GM19240 (cell line): ENCODE measurements around the gene GSAP.
"Not testable (repeated sequence)": the region's sequence is repeated elsewhere in the genome, so short reads cannot be mapped to it uniquely, and the experiment has no call there.

Source experiments
- DNase-seq: peaks from one replicate; pipeline ENCODE4 v3.0.0; 2011; ENCODE audit warnings: low spot score; ENCODE audit not compliant: insufficient read length

GSAP gene

GRCh38 chr7:77415823-77416620 is at the start of gene GSAP:
GSAP (minus strand) TSS chr7:77416349; CDS start chr7:77416321, 28 bp downstream.
- DNase-seq, result no peak

- DNase-seq, result no peak
These were observed 49.1 kb upstream of the GSAP start for GRCh38 chr7:77465256-77465655.

- DNase-seq, result no peak
These were observed 48.4 kb upstream of the GSAP start for GRCh38 chr7:77464589-77464988.

GRCh38 chr7:77463632-77464031 is 47.5 kb upstream of the GSAP start:
- DNase-seq, result not testable (repeated sequence)

GRCh38 chr7:77461842-77462241 is 45.7 kb upstream of the GSAP start:
- DNase-seq, result no peak

GRCh38 chr7:77461246-77461645 is 45.1 kb upstream of the GSAP start:
- no peak for DNase-seq

GRCh38 chr7:77460057-77460486 is 43.9 kb upstream of the GSAP start:
- DNase-seq, result no peak

- no peak for DNase-seq
These were observed 43.2 kb upstream of the GSAP start for GRCh38 chr7:77459311-77459726.

- no peak for DNase-seq
These were observed 42.6 kb upstream of the GSAP start for GRCh38 chr7:77458786-77459185.

GRCh38 chr7:77457779-77458178 is 41.6 kb upstream of the GSAP start:
- no peak for DNase-seq

- no peak for DNase-seq
These were observed 40.5 kb upstream of the GSAP start for GRCh38 chr7:77456696-77457095.

GRCh38 chr7:77455321-77455720 is 39.2 kb upstream of the GSAP start:
- no peak for DNase-seq

GRCh38 chr7:77454802-77455201 is 38.7 kb upstream of the GSAP start:
- no peak for DNase-seq

GRCh38 chr7:77453531-77453930 is 37.4 kb upstream of the GSAP start:
- DNase-seq, result no peak

GRCh38 chr7:77451950-77452349 is 35.8 kb upstream of the GSAP start:
- not testable (repeated sequence) for DNase-seq

GRCh38 chr7:77450613-77451012 is 34.5 kb upstream of the GSAP start:
- no peak for DNase-seq

GRCh38 chr7:77450054-77450453 is 33.9 kb upstream of the GSAP start:
- DNase-seq, result no peak

- DNase-seq, result no peak
These were observed 31.5 kb upstream of the GSAP start for GRCh38 chr7:77447616-77448015.

GRCh38 chr7:77444123-77444522 is 28.0 kb upstream of the GSAP start:
- DNase-seq, result no peak

- DNase-seq, result no peak
These were observed 26.9 kb upstream of the GSAP start for GRCh38 chr7:77443042-77443441.

- DNase-seq, result no peak
These were observed 26.5 kb upstream of the GSAP start for GRCh38 chr7:77442636-77443035.

- DNase-seq, result no peak
These were observed 24.9 kb upstream of the GSAP start for GRCh38 chr7:77441046-77441445.

GRCh38 chr7:77439572-77439971 is 23.4 kb upstream of the GSAP start:
- no peak for DNase-seq
